Measurements from ENCODE around the gene TFCP2L1. TPM values are rescaled to one million over a fixed set of nuclear protein-coding genes. Genes with fewer than 3 reads are reported as not detected.
"Not testable (repeated sequence)": the region's sequence is repeated elsewhere in the genome, so short reads cannot be mapped to it uniquely, and the experiment has no call there.

The TFCP2L1 gene
- polyA plus RNA-seq, 3 donors, result 56.5 to 66.8 (median 61.0) TPM

- no peak for DNase-seq (ENCODE audit: extremely low read depth in 1 of 11, low read depth in 9 of 11, low spot score in 4 of 11)
Observed at GRCh38 chr2:121304941-121305340, 19.9 kb upstream of the TFCP2L1 start.

GRCh38 chr2:121303531-121304263, 18.7 kb upstream of the TFCP2L1 start:
- DNase-seq (ENCODE audit: extremely low read depth in 1 of 11, low read depth in 9 of 11, low spot score in 4 of 11), result no peak

- not testable (repeated sequence) for DNase-seq (ENCODE audit: extremely low read depth in 1 of 11, low read depth in 9 of 11, low spot score in 4 of 11)
Observed at GRCh38 chr2:121301190-121301589, 16.2 kb upstream of the TFCP2L1 start.

GRCh38 chr2:121298476-121298875, 13.5 kb upstream of the TFCP2L1 start:
- DNase-seq (ENCODE audit: extremely low read depth in 1 of 11, low read depth in 9 of 11, low spot score in 4 of 11), result no peak

- DNase-seq (ENCODE audit: extremely low read depth in 1 of 11, low read depth in 9 of 11, low spot score in 4 of 11), result not testable (repeated sequence)
Observed at GRCh38 chr2:121297866-121298265, 12.9 kb upstream of the TFCP2L1 start.

GRCh38 chr2:121297217-121297830, 12.3 kb upstream of the TFCP2L1 start:
- peak in 1 of 11 donors; percentile 9 for DNase-seq (ENCODE audit: extremely low read depth in 1 of 11, low read depth in 9 of 11, low spot score in 4 of 11)

GRCh38 chr2:121295911-121296650, 11.1 kb upstream of the TFCP2L1 start:
- no peak for DNase-seq (ENCODE audit: extremely low read depth in 1 of 11, low read depth in 9 of 11, low spot score in 4 of 11)

GRCh38 chr2:121294881-121295840, 10.2 kb upstream of the TFCP2L1 start:
- DNase-seq (ENCODE audit: extremely low read depth in 1 of 11, low read depth in 9 of 11, low spot score in 4 of 11), result no peak

GRCh38 chr2:121293450-121294325, 8.7 kb upstream of the TFCP2L1 start:
- DNase-seq (ENCODE audit: extremely low read depth in 1 of 11, low read depth in 9 of 11, low spot score in 4 of 11), result no peak

GRCh38 chr2:121291251-121291580, 6.2 kb upstream of the TFCP2L1 start:
- DNase-seq (ENCODE audit: extremely low read depth in 1 of 11, low read depth in 9 of 11, low spot score in 4 of 11), result no peak

GRCh38 chr2:121289271-121289670, 4.3 kb upstream of the TFCP2L1 start:
- DNase-seq (ENCODE audit: extremely low read depth in 1 of 11, low read depth in 9 of 11, low spot score in 4 of 11), result no peak

- no peak for DNase-seq (ENCODE audit: extremely low read depth in 1 of 11, low read depth in 9 of 11, low spot score in 4 of 11)
Observed at GRCh38 chr2:121288454-121289231, 3.6 kb upstream of the TFCP2L1 start.

GRCh38 chr2:121287956-121288355, 3.0 kb upstream of the TFCP2L1 start:
- DNase-seq (ENCODE audit: extremely low read depth in 1 of 11, low read depth in 9 of 11, low spot score in 4 of 11), result no peak

GRCh38 chr2:121287146-121287798, 2.3 kb upstream of the TFCP2L1 start:
- DNase-seq (ENCODE audit: extremely low read depth in 1 of 11, low read depth in 9 of 11, low spot score in 4 of 11), result no peak

GRCh38 chr2:121286506-121286905, 1.5 kb upstream of the TFCP2L1 start:
- DNase-seq (ENCODE audit: extremely low read depth in 1 of 11, low read depth in 9 of 11, low spot score in 4 of 11), result no peak

- no peak for DNase-seq (ENCODE audit: extremely low read depth in 1 of 11, low read depth in 9 of 11, low spot score in 4 of 11)
Observed at GRCh38 chr2:121285926-121286325, 924 bp upstream of the TFCP2L1 start.

All from renal cortex interstitium (tissue), 11 donors.